Measurements from ENCODE around the gene FOXD1.
A peak's percentile ranks its signal among the peaks of the same experiment; 100 is the strongest.

Gene FOXD1

DNA sequence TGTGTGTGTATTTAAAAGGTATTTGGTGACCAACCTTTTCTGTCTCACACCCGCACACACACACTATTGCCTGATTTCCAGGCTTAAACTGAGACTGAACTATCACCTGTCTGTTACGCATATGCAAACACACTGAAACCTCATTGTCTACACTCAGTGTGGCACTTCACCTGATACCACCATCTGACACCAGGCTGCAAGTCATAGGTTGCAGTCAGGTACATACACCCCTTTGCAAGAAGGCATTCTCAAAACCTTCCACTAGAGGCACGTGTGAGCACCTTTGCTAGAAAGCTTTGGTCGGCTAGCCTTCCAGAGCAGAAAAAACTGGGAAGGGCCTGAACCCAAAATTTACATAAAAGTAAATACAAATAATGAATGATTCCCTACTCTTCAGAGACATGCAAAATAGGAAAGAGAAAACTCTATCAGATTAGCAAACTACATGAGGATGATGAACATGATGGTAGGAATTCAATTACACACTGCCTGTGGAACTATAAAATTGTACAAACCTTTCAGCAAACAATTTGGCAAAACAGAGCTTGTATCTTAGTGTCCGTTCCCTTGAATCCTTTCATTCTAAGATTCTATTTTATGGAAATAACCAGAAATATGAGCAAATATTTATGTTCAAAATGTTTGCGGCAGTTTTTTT, 5.9 kb upstream of the FOXD1 start:
- Histone ChIP-seq H3K9me3 (ENCODE audit: severe bottlenecking) (no peaks in the 10 kb centered on the region), H3K4me1 (ENCODE audit: insufficient read depth, poor library complexity, severe bottlenecking) (no peaks in the 10 kb centered on the region), H3K36me3 (ENCODE audit: low read depth) (no peaks in the 10 kb centered on the region), H3K27ac (ENCODE audit: poor library complexity, severe bottlenecking) (no peak overlapping the region), H3K27me3 (ENCODE audit: insufficient read depth, poor library complexity, severe bottlenecking) (peaks cover 14% of the 10 kb centered on the region), H3K4me3 (ENCODE audit: severe bottlenecking) (no peak overlapping the region)
- no peak for DNase-seq (ENCODE audit: low spot score)
- TF ChIP-seq, protein P1, sequence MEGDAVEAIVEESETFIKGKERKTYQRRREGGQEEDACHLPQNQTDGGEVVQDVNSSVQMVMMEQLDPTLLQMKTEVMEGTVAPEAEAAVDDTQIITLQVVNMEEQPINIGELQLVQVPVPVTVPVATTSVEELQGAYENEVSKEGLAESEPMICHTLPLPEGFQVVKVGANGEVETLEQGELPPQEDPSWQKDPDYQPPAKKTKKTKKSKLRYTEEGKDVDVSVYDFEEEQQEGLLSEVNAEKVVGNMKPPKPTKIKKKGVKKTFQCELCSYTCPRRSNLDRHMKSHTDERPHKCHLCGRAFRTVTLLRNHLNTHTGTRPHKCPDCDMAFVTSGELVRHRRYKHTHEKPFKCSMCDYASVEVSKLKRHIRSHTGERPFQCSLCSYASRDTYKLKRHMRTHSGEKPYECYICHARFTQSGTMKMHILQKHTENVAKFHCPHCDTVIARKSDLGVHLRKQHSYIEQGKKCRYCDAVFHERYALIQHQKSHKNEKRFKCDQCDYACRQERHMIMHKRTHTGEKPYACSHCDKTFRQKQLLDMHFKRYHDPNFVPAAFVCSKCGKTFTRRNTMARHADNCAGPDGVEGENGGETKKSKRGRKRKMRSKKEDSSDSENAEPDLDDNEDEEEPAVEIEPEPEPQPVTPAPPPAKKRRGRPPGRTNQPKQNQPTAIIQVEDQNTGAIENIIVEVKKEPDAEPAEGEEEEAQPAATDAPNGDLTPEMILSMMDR (IDR thresholded peaks at IDR 0.05; ENCODE audit: poor library complexity, severe bottlenecking): peak; percentile 98
- peak; percentile 83 for ATAC-seq (ENCODE audit: low read depth)

DNA sequence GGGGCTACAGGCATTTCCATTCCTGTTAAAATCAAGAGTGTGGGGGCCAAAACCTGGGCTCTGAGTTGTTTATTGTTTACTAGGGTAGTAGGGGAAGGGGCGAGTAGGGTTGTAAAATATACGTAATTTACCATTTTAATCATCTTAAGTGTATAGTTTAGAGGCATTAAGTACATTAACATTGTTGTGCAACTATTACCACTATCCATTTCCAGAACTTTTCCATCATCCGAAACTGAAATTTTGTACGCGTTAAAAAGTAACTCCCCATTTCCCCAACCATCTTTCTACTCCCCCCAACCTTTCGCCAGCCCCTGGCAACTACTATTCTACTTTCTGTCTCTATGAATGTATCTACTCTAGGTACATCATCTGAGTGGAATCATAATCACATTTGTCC, 3.6 kb upstream of the FOXD1 start:
- no peaks in the 10 kb centered on the region for H3K36me3 ChIP-seq (ENCODE audit: low read depth)
- H3K4me3 ChIP-seq (ENCODE audit: severe bottlenecking): no peak overlapping the region
- no peak for ATAC-seq (ENCODE audit: low read depth)
- H3K9me3 ChIP-seq (ENCODE audit: severe bottlenecking): no peaks in the 10 kb centered on the region
- no peak overlapping the region for H3K27ac ChIP-seq (ENCODE audit: poor library complexity, severe bottlenecking)
- H3K4me1 ChIP-seq (ENCODE audit: insufficient read depth, poor library complexity, severe bottlenecking): peaks cover 4% of the 10 kb centered on the region
- TF ChIP-seq, protein P1 (IDR thresholded peaks at IDR 0.05; ENCODE audit: poor library complexity, severe bottlenecking): no peak
- DNase-seq (ENCODE audit: low spot score): no peak
- H3K27me3 ChIP-seq (ENCODE audit: insufficient read depth, poor library complexity, severe bottlenecking): peaks cover 19% of the 10 kb centered on the region

DNA sequence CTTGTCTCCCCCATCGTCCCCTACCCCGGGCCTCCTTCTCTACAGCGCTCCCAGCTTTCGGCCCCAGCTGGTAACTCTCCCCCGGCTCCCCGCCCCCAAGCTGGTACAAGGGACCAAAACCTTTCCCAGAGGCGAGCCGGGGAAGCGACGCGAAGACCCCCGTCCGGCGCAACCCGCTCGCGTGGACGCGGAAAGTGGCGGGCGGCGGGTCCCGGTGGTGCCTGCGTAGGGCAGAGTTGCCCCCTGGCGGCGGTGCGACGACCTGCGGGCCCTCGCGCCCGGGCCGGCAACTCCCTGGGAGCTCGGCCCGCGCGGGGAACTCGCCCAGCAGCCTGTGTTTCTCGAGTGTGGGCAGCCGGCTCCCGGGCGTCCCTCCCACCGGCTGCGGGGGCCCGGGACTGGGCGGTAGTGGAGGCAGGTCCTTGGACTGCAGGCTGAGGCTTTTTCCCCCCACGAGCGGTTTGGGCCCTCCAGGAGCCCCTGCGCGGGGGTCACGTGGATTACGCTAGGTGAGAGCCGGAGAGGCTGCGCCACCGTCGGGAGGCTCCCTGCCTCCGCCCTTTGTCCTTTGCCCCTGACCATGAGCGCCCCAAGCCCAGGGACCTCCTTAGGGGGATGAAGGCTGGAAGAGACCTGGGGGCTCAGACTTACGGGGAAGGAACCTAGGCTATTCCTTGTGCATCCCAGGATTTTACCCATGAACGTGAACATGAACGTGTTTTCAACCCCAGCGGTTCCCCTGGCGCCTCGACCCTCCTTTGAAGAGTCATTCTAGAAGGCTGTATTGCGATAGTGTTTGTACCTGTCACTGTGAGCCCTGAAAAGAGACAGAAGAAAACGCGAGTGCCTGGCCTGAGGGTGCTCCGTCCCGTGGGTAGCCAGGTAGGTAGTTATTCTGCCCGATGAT, 2.9 kb upstream of the FOXD1 start:
- no peak overlapping the region for H3K27ac ChIP-seq (ENCODE audit: poor library complexity, severe bottlenecking)
- TF ChIP-seq, protein P1 (IDR thresholded peaks at IDR 0.05; ENCODE audit: poor library complexity, severe bottlenecking): peak; percentile 99
- peak; percentile 77 for DNase-seq (ENCODE audit: low spot score)
- H3K4me3 ChIP-seq (ENCODE audit: severe bottlenecking): peak overlapping the region; percentile 24
- no peaks in the 10 kb centered on the region for H3K9me3 ChIP-seq (ENCODE audit: severe bottlenecking)
- H3K36me3 ChIP-seq (ENCODE audit: low read depth): 0 out of 2 replicates have a peak, but pooled peaks cover 2% of the 10 kb centered on the region
- peaks cover 4% of the 10 kb centered on the region for H3K4me1 ChIP-seq (ENCODE audit: insufficient read depth, poor library complexity, severe bottlenecking)
- peaks cover 19% of the 10 kb centered on the region for H3K27me3 ChIP-seq (ENCODE audit: insufficient read depth, poor library complexity, severe bottlenecking)
- ATAC-seq (ENCODE audit: low read depth): peak; percentile 42

DNA sequence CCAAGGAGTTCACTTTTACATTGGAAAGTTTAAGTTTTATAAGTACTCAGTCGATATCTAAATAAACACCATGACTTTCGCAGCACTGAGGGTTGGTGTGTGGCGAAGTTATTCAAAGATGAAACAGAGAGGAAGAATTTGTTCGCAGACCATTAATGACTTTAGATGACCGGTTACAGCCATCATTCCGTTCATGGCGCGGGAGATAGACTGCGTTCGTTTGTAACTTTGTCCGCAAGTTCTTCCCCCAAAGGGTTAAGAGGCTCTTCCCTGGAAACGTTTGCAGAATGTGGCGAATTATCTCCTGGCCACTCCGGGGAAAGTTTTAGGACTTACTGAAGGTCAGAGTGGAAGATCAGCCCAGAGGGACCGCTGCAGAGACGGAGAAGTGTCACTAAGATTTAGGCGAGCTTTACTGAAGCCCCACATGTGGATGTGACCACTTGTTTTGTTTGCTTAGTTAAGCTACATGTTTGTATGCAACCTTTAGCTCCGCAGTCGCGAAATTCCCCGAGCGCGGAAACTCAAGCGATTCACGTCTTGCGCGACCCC, 2.2 kb upstream of the FOXD1 start:
- Histone ChIP-seq H3K9me3 (ENCODE audit: severe bottlenecking) (no peaks in the 10 kb centered on the region), H3K4me3 (ENCODE audit: severe bottlenecking) (peak overlapping the region; percentile 24), H3K4me1 (ENCODE audit: insufficient read depth, poor library complexity, severe bottlenecking) (peaks cover 10% of the 10 kb centered on the region), H3K27ac (ENCODE audit: poor library complexity, severe bottlenecking) (no peak overlapping the region), H3K27me3 (ENCODE audit: insufficient read depth, poor library complexity, severe bottlenecking) (peaks cover 19% of the 10 kb centered on the region), H3K36me3 (ENCODE audit: low read depth) (0 out of 2 replicates have a peak, but pooled peaks cover 6% of the 10 kb centered on the region)
- TF ChIP-seq, protein P1 (IDR thresholded peaks at IDR 0.05; ENCODE audit: poor library complexity, severe bottlenecking): no peak
- ATAC-seq (ENCODE audit: low read depth): no peak
- no peak for DNase-seq (ENCODE audit: low spot score)
